Breast epithelium (tissue), 4 donors: Measurements from ENCODE around the gene PGS1. TPM values are rescaled to one million over a fixed set of nuclear protein-coding genes. Genes with fewer than 3 reads are reported as not detected.
"Not testable (repeated sequence)": the region's sequence is repeated elsewhere in the genome, so short reads cannot be mapped to it uniquely, and the experiment has no call there.

ENCODE experiments used
- DNase-seq, 2 donors: peaks; one replicate each; pipeline ENCODE4 v3.0.0-alpha.2; 2019; ENCODE audit warnings: low spot score in 2 of 2
- H3K27ac ChIP-seq, 2 donors: fragments of 200-600 bp; sonication (generic) in 1 of 2; one replicate each; pipeline ENCODE4 v1.5.1; 2016 to 2019; ENCODE audit warnings: mild to moderate bottlenecking in 1 of 2
- H3K27me3 ChIP-seq, 2 donors: fragments of 200-600 bp; sonication (generic) in 1 of 2; one replicate each; pipeline versions ENCODE4 v1.5.1 to v1.6.0; 2017 to 2019; ENCODE audit warnings: control low read depth in 1 of 2, mild to moderate bottlenecking in 1 of 2
- H3K36me3 ChIP-seq: fragments of 200-600 bp; one replicate; pipeline ENCODE4 v1.5.1; 2019
- H3K4me1 ChIP-seq, 2 donors: fragments of 200-600 bp; sonication (generic); one replicate each; pipeline ENCODE4 v1.5.1; 2016 to 2019; ENCODE audit warnings: control low read depth in 1 of 2
- H3K4me3 ChIP-seq, 3 donors: fragments of 200-600 bp; sonication (generic); 1 replicate in 2 of 3; 2 replicates in 1 of 3; pipeline ENCODE4 v1.5.1; 2016 to 2019; ENCODE audit warnings: mild to moderate bottlenecking in 3 of 3, moderate library complexity in 2 of 3
- H3K9me3 ChIP-seq, 2 donors: fragments of 200-600 bp; sonication (generic) in 1 of 2; one replicate each; pipeline ENCODE4 v1.5.1; 2016 to 2019; ENCODE audit warnings: control low read depth in 1 of 2
- POLR2A ChIP-seq: fragments of 450-650 bp; IDR thresholded peaks from one replicate; pipeline ENCODE4 v1.6.1; 2016; ENCODE audit warnings: antibody characterized with exemption, mild to moderate bottlenecking, moderate library complexity
- POLR2AphosphoS5 ChIP-seq, 3 donors: sonication (generic); formaldehyde crosslinking; IDR thresholded peaks; one replicate each; pipeline ENCODE4 v1.6.1; 2017; ENCODE audit warnings: antibody characterized with exemption in 3 of 3
- intact Hi-C: fragments of 100-400 bp; cut with DNase I; formaldehyde crosslinking; loops from one replicate; pipeline ENCODE4 v1.15.1; 2023; ENCODE audit warnings: low total_unique reads
- total RNA-seq, 3 donors: library from RNA; depleted of rRNA; stranded (reverse); fragments of >200 nt; gene quantifications; one replicate each; pipeline ENCODE4 v1.1.0, GENCODE V29; 2016
- TF ChIP-seq, protein P1 (sequence below), 3 donors: fragments of 450-650 bp; IDR thresholded peaks; one replicate each; pipeline ENCODE4 v1.5.1; 2016 to 2017; ENCODE audit warnings: antibody characterized with exemption in 3 of 3, mild to moderate bottlenecking in 3 of 3, moderate library complexity in 3 of 3

The PGS1 gene, protein sequence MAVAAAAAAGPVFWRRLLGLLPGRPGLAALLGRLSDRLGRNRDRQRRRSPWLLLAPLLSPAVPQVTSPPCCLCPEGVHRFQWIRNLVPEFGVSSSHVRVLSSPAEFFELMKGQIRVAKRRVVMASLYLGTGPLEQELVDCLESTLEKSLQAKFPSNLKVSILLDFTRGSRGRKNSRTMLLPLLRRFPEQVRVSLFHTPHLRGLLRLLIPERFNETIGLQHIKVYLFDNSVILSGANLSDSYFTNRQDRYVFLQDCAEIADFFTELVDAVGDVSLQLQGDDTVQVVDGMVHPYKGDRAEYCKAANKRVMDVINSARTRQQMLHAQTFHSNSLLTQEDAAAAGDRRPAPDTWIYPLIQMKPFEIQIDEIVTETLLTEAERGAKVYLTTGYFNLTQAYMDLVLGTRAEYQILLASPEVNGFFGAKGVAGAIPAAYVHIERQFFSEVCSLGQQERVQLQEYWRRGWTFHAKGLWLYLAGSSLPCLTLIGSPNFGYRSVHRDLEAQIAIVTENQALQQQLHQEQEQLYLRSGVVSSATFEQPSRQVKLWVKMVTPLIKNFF
- total RNA-seq = 10 to 100 TPM; 33.9 to 58.7 (median 50.2) TPM

DNA sequence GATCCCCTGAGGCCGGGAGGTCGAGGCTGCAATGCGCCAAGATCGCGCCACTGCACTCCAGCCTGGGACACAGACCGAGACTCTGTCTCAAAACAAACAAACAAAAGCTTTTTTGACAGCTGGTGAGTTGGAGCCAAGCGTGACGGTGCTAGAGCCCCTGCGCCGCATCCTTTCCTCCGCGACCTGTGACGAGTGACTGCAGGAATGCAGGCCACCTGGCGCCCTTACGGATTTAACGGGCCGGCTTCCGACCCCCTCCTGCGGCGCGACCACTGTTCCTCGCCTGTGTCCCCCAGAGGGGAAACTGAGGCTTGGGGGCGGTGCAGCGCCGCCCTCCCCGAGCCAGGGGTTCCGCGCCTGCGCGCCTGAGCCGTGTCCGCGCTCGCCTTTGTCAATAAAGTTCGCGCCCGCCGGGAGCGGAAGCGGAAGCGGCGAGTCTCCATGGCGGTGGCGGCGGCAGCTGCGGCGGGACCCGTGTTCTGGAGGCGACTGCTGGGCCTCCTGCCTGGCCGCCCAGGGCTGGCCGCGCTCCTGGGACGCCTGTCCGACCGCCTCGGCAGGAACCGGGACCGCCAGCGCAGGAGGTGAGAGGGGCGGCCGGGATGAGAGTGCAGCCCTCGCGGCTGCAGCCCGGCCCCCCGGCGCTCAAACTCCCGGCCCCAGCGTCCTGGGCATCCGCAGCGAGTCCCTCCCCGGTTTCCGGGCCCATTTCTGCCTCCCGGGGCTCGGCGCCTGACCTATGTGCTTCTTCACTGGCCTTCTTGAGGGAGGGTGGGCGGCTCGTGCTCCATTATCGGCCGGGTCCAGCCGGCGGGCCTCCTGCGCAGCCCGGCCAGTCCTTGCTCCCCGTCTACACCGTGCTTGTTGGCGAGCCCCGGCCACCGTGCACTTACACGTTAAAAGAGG, at the start of gene PGS1:
TSS of gene PGS1 (plus strand) at position 425 of the 906 bp plus-strand sequence. CDS start at position 442, 17 bp downstream.
- Histone ChIP-seq H3K36me3 (no peaks in the 10 kb centered on the region), H3K27ac (peak within 1 kb of the TSS; percentile 90 to 95), H3K4me1 (peaks cover 11 to 31% of the 10 kb centered on the region in 2 donors), H3K9me3 (no peaks in the 10 kb centered on the region), H3K4me3 (peak within 1 kb of the TSS; percentile 77 to 100 (median 88)), H3K27me3 (no peaks in the 10 kb centered on the region)
- DNase-seq = peak; percentile 64 to 79
- intact Hi-C loops = no loop called here
- TF ChIP-seq POLR2AphosphoS5 (IDR thresholded peaks at IDR 0.05) = peak; percentile 87 to 98 (median 93)
- TF ChIP-seq POLR2A = peak; percentile 16
- TF ChIP-seq, protein P1, sequence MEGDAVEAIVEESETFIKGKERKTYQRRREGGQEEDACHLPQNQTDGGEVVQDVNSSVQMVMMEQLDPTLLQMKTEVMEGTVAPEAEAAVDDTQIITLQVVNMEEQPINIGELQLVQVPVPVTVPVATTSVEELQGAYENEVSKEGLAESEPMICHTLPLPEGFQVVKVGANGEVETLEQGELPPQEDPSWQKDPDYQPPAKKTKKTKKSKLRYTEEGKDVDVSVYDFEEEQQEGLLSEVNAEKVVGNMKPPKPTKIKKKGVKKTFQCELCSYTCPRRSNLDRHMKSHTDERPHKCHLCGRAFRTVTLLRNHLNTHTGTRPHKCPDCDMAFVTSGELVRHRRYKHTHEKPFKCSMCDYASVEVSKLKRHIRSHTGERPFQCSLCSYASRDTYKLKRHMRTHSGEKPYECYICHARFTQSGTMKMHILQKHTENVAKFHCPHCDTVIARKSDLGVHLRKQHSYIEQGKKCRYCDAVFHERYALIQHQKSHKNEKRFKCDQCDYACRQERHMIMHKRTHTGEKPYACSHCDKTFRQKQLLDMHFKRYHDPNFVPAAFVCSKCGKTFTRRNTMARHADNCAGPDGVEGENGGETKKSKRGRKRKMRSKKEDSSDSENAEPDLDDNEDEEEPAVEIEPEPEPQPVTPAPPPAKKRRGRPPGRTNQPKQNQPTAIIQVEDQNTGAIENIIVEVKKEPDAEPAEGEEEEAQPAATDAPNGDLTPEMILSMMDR (IDR thresholded peaks at IDR 0.05) = peak in 1 of 3 donors; percentile 15

DNA sequence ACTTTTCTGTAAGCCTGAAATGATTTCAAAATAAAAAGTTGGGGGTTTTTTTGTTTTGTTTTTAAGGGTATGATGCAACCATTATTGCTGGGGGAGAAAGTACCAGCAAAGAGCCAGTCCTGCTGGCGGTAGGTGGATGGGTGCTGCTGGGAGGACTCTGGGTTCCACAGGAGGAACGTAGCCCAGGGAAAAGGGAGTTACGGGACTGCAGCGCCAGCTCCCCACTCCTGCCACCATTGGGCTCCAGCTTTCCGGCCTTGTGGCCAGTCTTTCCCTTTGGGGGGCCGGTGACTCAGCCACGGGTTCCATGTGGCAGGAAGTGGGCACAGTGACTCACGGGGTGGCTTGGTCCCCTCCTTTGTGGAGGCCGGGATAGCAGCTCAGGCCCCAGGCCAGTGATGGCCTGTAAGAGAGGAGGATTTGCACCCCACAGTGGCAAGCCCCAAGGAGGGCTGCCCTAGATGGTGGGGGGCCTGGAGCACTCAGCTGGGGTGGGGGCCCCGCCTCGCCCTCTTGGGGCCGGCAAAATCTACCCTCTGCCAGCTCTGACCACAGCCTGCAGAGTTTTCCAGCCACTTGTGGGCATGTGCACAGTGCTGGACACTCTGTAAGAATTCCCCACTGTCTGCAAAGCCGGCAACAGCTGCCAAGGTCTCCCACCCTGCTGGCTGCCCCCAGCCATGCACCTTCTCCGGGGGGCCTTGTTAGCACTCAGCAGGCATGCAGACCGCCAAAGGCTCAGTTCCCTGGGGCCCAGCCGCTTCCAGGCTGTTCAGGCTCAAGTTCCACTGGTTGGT, 49.0 kb upstream of the PGS1 start:
- DNase-seq = no peak
- H3K4me1 ChIP-seq = peaks cover 0 to 2% of the 10 kb centered on the region in 2 donors
- no peaks in the 10 kb centered on the region for H3K9me3 ChIP-seq
- H3K27me3 ChIP-seq = no peaks in the 10 kb centered on the region
- TF ChIP-seq POLR2AphosphoS5 (IDR thresholded peaks at IDR 0.05) = no peak
- TF ChIP-seq POLR2A = no peak
- TF ChIP-seq, protein P1 (IDR thresholded peaks at IDR 0.05) = no peak
- no peaks in the 10 kb centered on the region for H3K36me3 ChIP-seq
- peak overlapping the region in 1 of 2 donors; percentile 32 for H3K27ac ChIP-seq
- intact Hi-C loops = no loop called here
- H3K4me3 ChIP-seq = no peak overlapping the region

DNA sequence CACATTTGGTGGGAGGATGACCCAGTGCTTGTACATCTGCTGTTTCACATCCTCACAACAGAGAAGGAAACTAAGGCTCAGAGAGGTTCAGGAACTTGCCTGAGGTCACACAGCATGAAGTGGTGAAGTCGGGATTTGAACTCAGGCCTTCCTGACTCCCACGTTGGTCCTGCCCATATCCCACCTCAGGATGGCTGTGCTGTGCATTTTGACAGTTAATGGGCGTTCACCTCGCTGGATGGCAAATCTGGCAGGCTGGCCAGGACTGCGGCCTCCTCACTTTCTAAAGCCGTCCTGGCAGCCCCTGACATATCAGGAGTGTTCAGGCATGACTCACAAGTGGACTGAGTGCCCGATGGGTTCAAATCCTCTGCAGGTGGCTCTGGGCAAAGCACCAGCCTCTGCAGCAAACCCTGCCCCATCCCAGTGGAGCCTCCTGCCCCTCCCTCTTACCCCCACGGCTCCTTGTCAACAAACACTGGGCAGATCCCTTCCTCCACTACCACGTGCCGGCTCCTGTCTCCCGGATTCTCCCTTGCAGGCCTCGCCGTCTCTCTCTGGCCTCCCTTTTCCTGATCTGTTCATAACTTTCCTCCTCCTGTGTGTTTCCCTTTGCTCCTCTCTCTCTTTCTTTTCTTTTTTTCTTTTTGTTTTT, 47.8 kb upstream of the PGS1 start:
- Histone ChIP-seq H3K4me3 (no peak overlapping the region), H3K4me1 (no peaks in the 10 kb centered on the region), H3K9me3 (no peaks in the 10 kb centered on the region), H3K27ac (no peak overlapping the region), H3K27me3 (no peaks in the 10 kb centered on the region), H3K36me3 (no peaks in the 10 kb centered on the region)
- no peak for DNase-seq
- intact Hi-C loops = no loop called here
- no peak for TF ChIP-seq POLR2A
- TF ChIP-seq, protein P1 (IDR thresholded peaks at IDR 0.05) = no peak
- no peak for TF ChIP-seq POLR2AphosphoS5 (IDR thresholded peaks at IDR 0.05)

DNA sequence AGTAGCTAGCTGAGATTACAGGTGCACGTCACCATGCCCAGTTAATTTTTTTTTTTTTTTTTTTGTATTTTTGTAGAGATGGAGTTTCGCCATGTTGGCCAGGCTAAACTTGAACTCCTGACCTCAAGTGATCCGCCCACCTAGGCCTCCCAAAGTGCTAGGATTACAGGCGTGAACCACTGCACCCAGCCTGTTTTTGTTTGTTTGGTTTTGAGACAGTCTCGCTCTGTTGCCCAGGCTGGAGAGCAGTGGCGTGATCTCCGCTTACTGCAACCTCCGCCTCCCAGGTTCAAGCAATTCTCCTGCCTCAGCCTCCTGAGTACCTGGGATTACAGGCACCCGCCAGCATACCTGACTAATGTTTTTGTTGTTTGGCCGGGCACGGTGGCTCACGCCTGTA, 47.1 kb upstream of the PGS1 start:
- DNase-seq, H3K27ac ChIP-seq, H3K4me3 ChIP-seq, H3K36me3 ChIP-seq, intact Hi-C loops, H3K4me1 ChIP-seq, H3K27me3 ChIP-seq, H3K9me3 ChIP-seq: not testable (repeated sequence)
